PC-9 (cell line): ENCODE measurements around the gene QDPR.

Source experiments
- EZH2 ChIP-seq: fragments of 200-600 bp; sonication (generic); IDR thresholded peaks from 2 replicates; pipeline ENCODE4 v1.8.0; 2017; ENCODE audit warnings: antibody characterized with exemption, low read depth
- TF ChIP-seq, protein P1 (sequence below): fragments of 200-600 bp; sonication (generic); conservative IDR thresholded peaks from 2 replicates; pipeline ENCODE4 v1.6.1; 2017; ENCODE audit warnings: mixed run types, antibody characterized with exemption, mild to moderate bottlenecking, moderate library complexity

- TF ChIP-seq, protein P1, sequence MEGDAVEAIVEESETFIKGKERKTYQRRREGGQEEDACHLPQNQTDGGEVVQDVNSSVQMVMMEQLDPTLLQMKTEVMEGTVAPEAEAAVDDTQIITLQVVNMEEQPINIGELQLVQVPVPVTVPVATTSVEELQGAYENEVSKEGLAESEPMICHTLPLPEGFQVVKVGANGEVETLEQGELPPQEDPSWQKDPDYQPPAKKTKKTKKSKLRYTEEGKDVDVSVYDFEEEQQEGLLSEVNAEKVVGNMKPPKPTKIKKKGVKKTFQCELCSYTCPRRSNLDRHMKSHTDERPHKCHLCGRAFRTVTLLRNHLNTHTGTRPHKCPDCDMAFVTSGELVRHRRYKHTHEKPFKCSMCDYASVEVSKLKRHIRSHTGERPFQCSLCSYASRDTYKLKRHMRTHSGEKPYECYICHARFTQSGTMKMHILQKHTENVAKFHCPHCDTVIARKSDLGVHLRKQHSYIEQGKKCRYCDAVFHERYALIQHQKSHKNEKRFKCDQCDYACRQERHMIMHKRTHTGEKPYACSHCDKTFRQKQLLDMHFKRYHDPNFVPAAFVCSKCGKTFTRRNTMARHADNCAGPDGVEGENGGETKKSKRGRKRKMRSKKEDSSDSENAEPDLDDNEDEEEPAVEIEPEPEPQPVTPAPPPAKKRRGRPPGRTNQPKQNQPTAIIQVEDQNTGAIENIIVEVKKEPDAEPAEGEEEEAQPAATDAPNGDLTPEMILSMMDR, result no peak
- no peak for TF ChIP-seq EZH2
Measured at GRCh38 chr4:17490575-17491059, 21.3 kb downstream of the QDPR start.
